Epithelial cell of proximal tubule (primary cell): Measurements from ENCODE around the gene CLDN19. TPM values are rescaled to one million over a fixed set of nuclear protein-coding genes. Genes with fewer than 3 reads are reported as not detected.
"Not testable (repeated sequence)": the region's sequence is repeated elsewhere in the genome, so short reads cannot be mapped to it uniquely, and the experiment has no call there.

Experiments used
- DNase-seq: peaks from one replicate; pipeline ENCODE4 v3.0.0-alpha.2; 2011; ENCODE audit warnings: low read depth
- H3K4me3 ChIP-seq: 2 replicates; pipeline ENCODE4 v1.5.1; 2011; ENCODE audit warnings: low read depth, mild to moderate bottlenecking, low read length
- CTCF ChIP-seq: conservative IDR thresholded peaks from 2 replicates; pipeline ENCODE4 v1.5.1; 2012; ENCODE audit warnings: low read depth, mild to moderate bottlenecking, low read length
- total RNA-seq: library from RNA; depleted of rRNA; stranded (reverse); fragments of >200 nt; gene quantifications from 2 replicates; pipeline ENCODE4 v1.2.3, GENCODE V29; 2015

CLDN19 gene
- total RNA-seq, 1 donor from 2014 or later = 1.2 TPM

GRCh38 chr1:42730002-42730401 lies 10.0 kb downstream of the CLDN19 start:
- DNase-seq = no peak
- TF ChIP-seq CTCF = no peak
- H3K4me3 ChIP-seq = no peak overlapping the region

GRCh38 chr1:42725820-42726219 lies 14.2 kb downstream of the CLDN19 start:
- DNase-seq, H3K4me3 ChIP-seq: not testable (repeated sequence)

- H3K4me3 ChIP-seq = no peak overlapping the region
- TF ChIP-seq CTCF = no peak
- DNase-seq = no peak
Observed at GRCh38 chr1:42723511-42723910, 16.5 kb downstream of the CLDN19 start.

GRCh38 chr1:42722403-42722802 lies 17.6 kb downstream of the CLDN19 start:
- not testable (repeated sequence) for H3K4me3 ChIP-seq, DNase-seq

GRCh38 chr1:42721926-42722325 lies 18.1 kb downstream of the CLDN19 start:
- no peak for DNase-seq
- TF ChIP-seq CTCF = no peak
- no peak overlapping the region for H3K4me3 ChIP-seq

GRCh38 chr1:42720868-42721267 lies 19.2 kb downstream of the CLDN19 start:
- no peak overlapping the region for H3K4me3 ChIP-seq
- TF ChIP-seq CTCF = no peak
- peak; percentile 13 for DNase-seq

GRCh38 chr1:42714441-42714840 lies 25.6 kb downstream of the CLDN19 start:
- not testable (repeated sequence) for DNase-seq

GRCh38 chr1:42713293-42713692 lies 26.7 kb downstream of the CLDN19 start:
- DNase-seq = no peak
- H3K4me3 ChIP-seq = no peak overlapping the region
- TF ChIP-seq CTCF = no peak

More at GRCh38 chr1:42714441-42714840, 25.6 kb downstream of the CLDN19 start:
- H3K4me3 ChIP-seq = not testable (repeated sequence)

GRCh38 chr1:42712808-42713207 lies 27.2 kb downstream of the CLDN19 start:
- DNase-seq, H3K4me3 ChIP-seq: not testable (repeated sequence)
